Gastrocnemius medialis (tissue), 4 donors: ENCODE results near the gene DSC2.

Experiments used
- POLR2A ChIP-seq, 2 donors: fragments of 450-650 bp; IDR thresholded peaks; one replicate each; pipeline ENCODE4 v1.6.1; 2017; ENCODE audit warnings: antibody characterized with exemption in 2 of 2, mild to moderate bottlenecking in 2 of 2, moderate library complexity in 2 of 2
- TF ChIP-seq, protein P1 (sequence below), 5 experiments: fragments of 450-650 bp in 3 of 5; fragments of 200-600 bp in 2 of 5; sonication (generic) in 2 of 5; IDR thresholded peaks in 4 of 5; conservative IDR thresholded peaks in 1 of 5; 1 replicate in 4 of 5; 2 replicates in 1 of 5; pipeline ENCODE4 v1.5.1; 2016 to 2019; ENCODE audit warnings: antibody characterized with exemption in 5 of 5, mild to moderate bottlenecking in 3 of 5, moderate library complexity in 3 of 5

GRCh38 chr18:31116853-31117595, 14.8 kb upstream of the DSC2 start:
- TF ChIP-seq, protein P1, sequence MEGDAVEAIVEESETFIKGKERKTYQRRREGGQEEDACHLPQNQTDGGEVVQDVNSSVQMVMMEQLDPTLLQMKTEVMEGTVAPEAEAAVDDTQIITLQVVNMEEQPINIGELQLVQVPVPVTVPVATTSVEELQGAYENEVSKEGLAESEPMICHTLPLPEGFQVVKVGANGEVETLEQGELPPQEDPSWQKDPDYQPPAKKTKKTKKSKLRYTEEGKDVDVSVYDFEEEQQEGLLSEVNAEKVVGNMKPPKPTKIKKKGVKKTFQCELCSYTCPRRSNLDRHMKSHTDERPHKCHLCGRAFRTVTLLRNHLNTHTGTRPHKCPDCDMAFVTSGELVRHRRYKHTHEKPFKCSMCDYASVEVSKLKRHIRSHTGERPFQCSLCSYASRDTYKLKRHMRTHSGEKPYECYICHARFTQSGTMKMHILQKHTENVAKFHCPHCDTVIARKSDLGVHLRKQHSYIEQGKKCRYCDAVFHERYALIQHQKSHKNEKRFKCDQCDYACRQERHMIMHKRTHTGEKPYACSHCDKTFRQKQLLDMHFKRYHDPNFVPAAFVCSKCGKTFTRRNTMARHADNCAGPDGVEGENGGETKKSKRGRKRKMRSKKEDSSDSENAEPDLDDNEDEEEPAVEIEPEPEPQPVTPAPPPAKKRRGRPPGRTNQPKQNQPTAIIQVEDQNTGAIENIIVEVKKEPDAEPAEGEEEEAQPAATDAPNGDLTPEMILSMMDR (IDR thresholded peaks at IDR 0.05 in 4 of 5, conservative IDR thresholded peaks at IDR 0.05 in 1 of 5): no peak
- TF ChIP-seq POLR2A (IDR thresholded peaks at IDR 0.05): no peak
